CD4-positive, alpha-beta T cell (primary cell): ENCODE data around the gene SDK1. TPM values are rescaled to one million over a fixed set of nuclear protein-coding genes. Genes with fewer than 3 reads are reported as not detected.

ENCODE experiments used
- ATAC-seq: fragments of 200-7000 bp; cut with Tn5 transposase; one replicate; pipeline ENCODE4 v1.10.0; 2022; ENCODE audit warnings: mild to moderate bottlenecking; ENCODE audit not compliant: poor library complexity
- CTCF ChIA-PET: fragments of 350-600 bp; sonication (Branson Sonifier 250); formaldehyde crosslinking; loops from one replicate; lab custom pipeline; 2021; ENCODE audit warnings: antibody characterized with exemption, inconsistent platforms; lab: Charles Lee
- POLR2A ChIA-PET: fragments of 350-600 bp; sonication (Branson Sonifier 250); formaldehyde crosslinking; loops from one replicate; lab custom pipeline; 2021; ENCODE audit warnings: antibody characterized with exemption, inconsistent platforms; lab: Charles Lee
- DNase-seq, 14 experiments: peaks; one replicate each; pipeline ENCODE4 v3.0.0-alpha.2; 2013 to 2020; ENCODE audit warnings: mixed read lengths in 2 of 14
- H3K27ac ChIP-seq, 2 donors: one replicate each; pipeline versions ENCODE4 v1.5.1 to v1.7.0; 2013; ENCODE audit warnings: low read length in 2 of 2, low read depth in 1 of 2, mild to moderate bottlenecking in 1 of 2
- H3K27me3 ChIP-seq, 2 experiments: 1 replicate in 1 of 2; 2 replicates in 1 of 2; pipeline versions ENCODE4 v1.6.1 to v1.7.0; 2013; ENCODE audit warnings: low read length in 2 of 2, control low read depth in 1 of 2, mild to moderate bottlenecking in 1 of 2, moderate library complexity in 1 of 2; ENCODE audit not compliant: insufficient read depth in 2 of 2, control insufficient read depth in 1 of 2
- H3K36me3 ChIP-seq: one replicate; pipeline ENCODE4 v1.6.1; 2013; ENCODE audit warnings: low read length, control low read depth; ENCODE audit not compliant: insufficient read depth
- H3K4me1 ChIP-seq: one replicate; pipeline ENCODE4 v1.6.1; 2013; ENCODE audit warnings: low read length, control low read depth; ENCODE audit not compliant: insufficient read depth
- H3K4me3 ChIP-seq: one replicate; pipeline ENCODE4 v1.5.1; 2013; ENCODE audit warnings: mild to moderate bottlenecking, low read length, moderate library complexity
- H3K9me3 ChIP-seq, 2 experiments: 1 replicate in 1 of 2; 2 replicates in 1 of 2; pipeline versions ENCODE4 v1.6.1 to v1.7.0; 2013; ENCODE audit warnings: low read length in 2 of 2, mild to moderate bottlenecking in 2 of 2, control low read depth in 1 of 2, moderate library complexity in 1 of 2; ENCODE audit not compliant: control insufficient read depth in 1 of 2, insufficient read depth in 1 of 2
- H3K27ac Mint-ChIP-seq: one replicate; pipeline ENCODE4 v1.8.0; 2020; ENCODE audit warnings: mixed read lengths
- H3K27me3 Mint-ChIP-seq: one replicate; pipeline ENCODE4 v1.8.0; 2021; ENCODE audit warnings: mixed read lengths
- H3K36me3 Mint-ChIP-seq: one replicate; pipeline ENCODE4 v1.8.0; 2021; ENCODE audit warnings: low read depth, mixed read lengths
- H3K4me1 Mint-ChIP-seq: one replicate; pipeline ENCODE4 v1.8.0; 2021; ENCODE audit warnings: low read depth, mixed read lengths
- H3K4me3 Mint-ChIP-seq: one replicate; pipeline ENCODE4 v1.8.0; 2020; ENCODE audit warnings: mild to moderate bottlenecking, mixed read lengths
- H3K9me3 Mint-ChIP-seq: one replicate; pipeline ENCODE4 v1.8.0; 2020; ENCODE audit warnings: mixed read lengths
- intact Hi-C, 2 experiments: fragments of 100-400 bp; cut with DNase I in 1 of 2; cut with micrococcal nuclease in 1 of 2; formaldehyde crosslinking; loops; one replicate each; pipeline versions ENCODE4 v1.15.1 to v1.9.0; 2023 to 2025; cut with DNase I, micrococcal nuclease
- total RNA-seq, 174 experiments: library from RNA in 2 of 174; stranded (reverse) in 2 of 174; gene quantifications; one replicate each; pipeline ENCODE4 v1.2.3 and lab custom pipeline; 2021 to 2026
- TF ChIP-seq, protein P1 (sequence below): fragments of 200-600 bp; IDR thresholded peaks from one replicate; pipeline ENCODE4 v1.8.0; 2022; ENCODE audit warnings: antibody characterized with exemption, mild to moderate bottlenecking

The SDK1 gene
- total RNA-seq, 2 experiments from 2014 or later: 1.1 to 1.3 TPM

DNA sequence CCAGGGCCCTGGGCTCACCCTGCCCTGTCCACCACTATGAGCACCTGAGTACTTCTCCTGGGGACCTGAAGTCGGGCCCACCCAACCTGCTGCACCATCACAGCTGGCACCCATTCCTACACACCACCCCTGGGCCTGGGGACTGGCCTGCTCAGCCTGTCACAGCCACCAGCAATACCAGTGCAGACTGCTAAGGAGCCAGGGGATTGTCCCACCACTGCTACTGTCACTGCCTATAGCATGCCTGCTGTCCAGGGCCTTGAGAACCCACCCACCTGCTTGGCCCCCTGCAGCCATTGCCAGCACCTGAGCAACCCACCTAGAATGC lies 756.2 kb downstream of the SDK1 start:
- Mint-ChIP-seq H3K27ac (no peak overlapping the region), H3K4me3 (no peak overlapping the region), H3K9me3 (peaks cover 5% of the 10 kb centered on the region), H3K4me1 (peaks cover 10% of the 10 kb centered on the region), H3K36me3 (no peaks in the 10 kb centered on the region), H3K27me3 (no peaks in the 10 kb centered on the region)
- Histone ChIP-seq H3K4me3 (no peak overlapping the region), H3K4me1 (no peaks in the 10 kb centered on the region), H3K27ac (no peak overlapping the region), H3K9me3 (peaks cover 0 to 20% of the 10 kb centered on the region in 2 experiments), H3K36me3 (no peaks in the 10 kb centered on the region), H3K27me3 (peaks cover 0 to 4% of the 10 kb centered on the region in 2 experiments)
- ChIA-PET POLR2A (no interaction called here), CTCF (no interaction called here)
- intact Hi-C loops: no loop called here
- no peak for ATAC-seq
- DNase-seq: no peak
- TF ChIP-seq, protein P1, sequence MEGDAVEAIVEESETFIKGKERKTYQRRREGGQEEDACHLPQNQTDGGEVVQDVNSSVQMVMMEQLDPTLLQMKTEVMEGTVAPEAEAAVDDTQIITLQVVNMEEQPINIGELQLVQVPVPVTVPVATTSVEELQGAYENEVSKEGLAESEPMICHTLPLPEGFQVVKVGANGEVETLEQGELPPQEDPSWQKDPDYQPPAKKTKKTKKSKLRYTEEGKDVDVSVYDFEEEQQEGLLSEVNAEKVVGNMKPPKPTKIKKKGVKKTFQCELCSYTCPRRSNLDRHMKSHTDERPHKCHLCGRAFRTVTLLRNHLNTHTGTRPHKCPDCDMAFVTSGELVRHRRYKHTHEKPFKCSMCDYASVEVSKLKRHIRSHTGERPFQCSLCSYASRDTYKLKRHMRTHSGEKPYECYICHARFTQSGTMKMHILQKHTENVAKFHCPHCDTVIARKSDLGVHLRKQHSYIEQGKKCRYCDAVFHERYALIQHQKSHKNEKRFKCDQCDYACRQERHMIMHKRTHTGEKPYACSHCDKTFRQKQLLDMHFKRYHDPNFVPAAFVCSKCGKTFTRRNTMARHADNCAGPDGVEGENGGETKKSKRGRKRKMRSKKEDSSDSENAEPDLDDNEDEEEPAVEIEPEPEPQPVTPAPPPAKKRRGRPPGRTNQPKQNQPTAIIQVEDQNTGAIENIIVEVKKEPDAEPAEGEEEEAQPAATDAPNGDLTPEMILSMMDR: no peak

DNA sequence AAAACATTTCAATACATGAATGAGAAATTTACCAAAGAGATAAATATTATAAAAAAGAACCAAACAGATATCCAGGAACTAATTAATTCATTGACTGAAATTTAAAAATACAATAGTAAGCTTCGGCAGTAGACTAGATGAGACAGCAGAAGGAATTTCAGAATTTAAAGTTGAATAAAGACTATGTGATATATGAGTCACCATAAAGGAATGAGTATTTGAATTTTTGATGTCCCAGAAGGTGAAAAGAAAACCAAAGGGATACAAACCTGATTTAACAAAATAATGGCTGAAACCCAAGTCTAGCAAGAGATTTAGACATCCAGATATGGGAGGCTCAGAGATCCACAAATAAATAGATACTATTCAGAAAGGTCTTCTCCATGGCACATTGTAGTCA lies 757.1 kb downstream of the SDK1 start:
- Mint-ChIP-seq H3K27ac (no peak overlapping the region), H3K27me3 (no peaks in the 10 kb centered on the region), H3K4me1 (peaks cover 10% of the 10 kb centered on the region), H3K36me3 (no peaks in the 10 kb centered on the region), H3K9me3 (peaks cover 5% of the 10 kb centered on the region), H3K4me3 (no peak overlapping the region)
- peaks cover 0 to 4% of the 10 kb centered on the region in 2 experiments for H3K27me3 ChIP-seq
- H3K9me3 ChIP-seq: peaks cover 0 to 20% of the 10 kb centered on the region in 2 experiments
- no peak for DNase-seq
- POLR2A ChIA-PET: no interaction called here
- H3K4me3 ChIP-seq: no peak overlapping the region
- CTCF ChIA-PET: no interaction called here
- no peak for ATAC-seq
- intact Hi-C loops: no loop called here
- no peaks in the 10 kb centered on the region for H3K4me1 ChIP-seq
- TF ChIP-seq, protein P1: no peak
- no peaks in the 10 kb centered on the region for H3K36me3 ChIP-seq
- H3K27ac ChIP-seq: no peak overlapping the region

DNA sequence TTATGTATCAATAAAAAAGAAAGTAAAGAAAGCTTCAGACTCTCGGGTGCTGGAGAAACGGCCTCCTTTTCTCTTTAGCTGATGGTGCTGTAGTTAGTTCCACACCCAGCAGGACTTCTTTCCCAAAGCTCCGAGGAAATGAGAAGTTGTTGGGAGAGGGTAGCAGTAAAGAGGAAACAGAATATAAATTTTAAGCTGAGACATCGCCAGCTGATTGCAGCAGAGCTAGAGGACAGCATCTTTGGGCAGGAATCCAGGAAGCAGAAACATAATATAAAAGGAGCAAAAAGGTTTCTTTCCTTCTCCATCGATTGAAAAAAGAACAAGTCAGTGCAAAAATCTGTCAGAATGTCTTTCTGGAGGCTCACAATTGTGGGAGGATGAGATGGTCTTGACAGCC lies 764.1 kb downstream of the SDK1 start:
- no peak overlapping the region for H3K4me3 ChIP-seq

More for the DNA sequence above, 764.1 kb downstream of the SDK1 start:
- intact Hi-C loops: no loop called here
- Mint-ChIP-seq H3K9me3 (no peaks in the 10 kb centered on the region), H3K36me3 (no peaks in the 10 kb centered on the region), H3K4me1 (peaks cover 15% of the 10 kb centered on the region), H3K27me3 (no peaks in the 10 kb centered on the region), H3K27ac (peak overlapping the region; percentile 53), H3K4me3 (peak overlapping the region; percentile 50)
- ATAC-seq (no peak), DNase-seq (no peak)
- H3K9me3 ChIP-seq: no peaks in the 10 kb centered on the region
- H3K27ac ChIP-seq: no peak overlapping the region
- TF ChIP-seq, protein P1: no peak
- no peaks in the 10 kb centered on the region for H3K36me3 ChIP-seq
- no peaks in the 10 kb centered on the region for H3K27me3 ChIP-seq
- CTCF ChIA-PET: no interaction called here
- POLR2A ChIA-PET: no interaction called here
- no peaks in the 10 kb centered on the region for H3K4me1 ChIP-seq
